NCI-H1436 (cell line): ENCODE measurements around the gene GRAMD2B.

Experiments used
- DNase-seq: peaks from one replicate; lab custom pipeline; 2025; lab: John Stamatoyannopoulos, UW

Gene GRAMD2B

GRCh38 chr5:126480824-126481223, 57.6 kb downstream of the GRAMD2B start:
- DNase-seq = no peak

- no peak for DNase-seq
These were observed 58.0 kb downstream of the GRAMD2B start for GRCh38 chr5:126481243-126481642.

- DNase-seq = no peak
These were observed 59.4 kb downstream of the GRAMD2B start for GRCh38 chr5:126482591-126482990.

- DNase-seq = no peak
These were observed 59.9 kb downstream of the GRAMD2B start for GRCh38 chr5:126483156-126483555.

- DNase-seq = no peak
These were observed 61.0 kb downstream of the GRAMD2B start for GRCh38 chr5:126484253-126484652.

- DNase-seq = no peak
These were observed 63.1 kb downstream of the GRAMD2B start for GRCh38 chr5:126486332-126486731.

GRCh38 chr5:126487596-126487995, 64.4 kb downstream of the GRAMD2B start:
- no peak for DNase-seq

- DNase-seq = no peak
These were observed 65.3 kb downstream of the GRAMD2B start for GRCh38 chr5:126488443-126489065.

GRCh38 chr5:126490167-126490940, 67.1 kb downstream of the GRAMD2B start:
- no peak for DNase-seq

GRCh38 chr5:126492939-126493338, 69.7 kb downstream of the GRAMD2B start:
- no peak for DNase-seq

GRCh38 chr5:126494393-126494792, 71.2 kb downstream of the GRAMD2B start:
- no peak for DNase-seq

GRCh38 chr5:126497506-126497905, 74.3 kb downstream of the GRAMD2B start:
- no peak for DNase-seq

GRCh38 chr5:126499278-126499677, 76.1 kb downstream of the GRAMD2B start:
- DNase-seq = no peak

GRCh38 chr5:126499853-126500342, 76.7 kb downstream of the GRAMD2B start:
- DNase-seq = no peak

- no peak for DNase-seq
These were observed 78.2 kb downstream of the GRAMD2B start for GRCh38 chr5:126501448-126501847.

GRCh38 chr5:126503602-126504104, 80.4 kb downstream of the GRAMD2B start:
- no peak for DNase-seq

GRCh38 chr5:126506079-126506478, 82.9 kb downstream of the GRAMD2B start:
- no peak for DNase-seq

- DNase-seq = no peak
These were observed 85.2 kb downstream of the GRAMD2B start for GRCh38 chr5:126508251-126508961.

GRCh38 chr5:126508962-126509279, 85.7 kb downstream of the GRAMD2B start:
- no peak for DNase-seq

- DNase-seq = no peak
These were observed 86.1 kb downstream of the GRAMD2B start for GRCh38 chr5:126509339-126509738.

- no peak for DNase-seq
These were observed 88.8 kb downstream of the GRAMD2B start for GRCh38 chr5:126511961-126512360.

GRCh38 chr5:126512451-126512850, 89.2 kb downstream of the GRAMD2B start:
- DNase-seq = no peak

GRCh38 chr5:126513302-126513701, 90.1 kb downstream of the GRAMD2B start:
- no peak for DNase-seq
